IMR-90 (cell line): ENCODE measurements around the gene GSE1. TPM values are rescaled to one million over a fixed set of nuclear protein-coding genes. Genes with fewer than 3 reads are reported as not detected.

Experiments
- ATAC-seq: fragments of 200-7000 bp; cut with Tn5 transposase; 2 replicates; pipeline ENCODE4 v1.9.1; 2020; ENCODE audit warnings: low read depth, mild to moderate bottlenecking, moderate library complexity
- BruUV-seq: library from RNA; stranded (reverse); fragments of 400-500 nt; replicated peaks from 2 replicates; lab custom pipeline; 2021; lab: Mats Ljungman, UMichigan
- CTCF ChIA-PET: fragments of 300-600 bp; formaldehyde crosslinking; extraction: SDS; loops from one replicate; lab custom pipeline; 2021; ENCODE audit warnings: antibody characterized with exemption; lab: Yijun Ruan, JAX
- POLR2A ChIA-PET: fragments of 300-600 bp; sonication (Branson Sonifier 250); formaldehyde crosslinking; loops from one replicate; lab custom pipeline; 2022; ENCODE audit warnings: antibody characterized with exemption; ENCODE audit not compliant: unreplicated experiment; lab: Charles Lee
- DNase-seq: peaks from one replicate; pipeline ENCODE4 v3.0.0; 2013
- H2AFZ ChIP-seq: replicated peaks from 2 replicates; pipeline ENCODE3; 2013; ENCODE audit warnings: low read length, mild to moderate bottlenecking; ENCODE audit not compliant: poor library complexity
- H2AK5ac ChIP-seq: 2 replicates; pipeline ENCODE4 v1.6.1; 2013; ENCODE audit warnings: low read depth, low read length, inconsistent platforms
- H2AK9ac ChIP-seq: replicated peaks from 2 replicates; pipeline ENCODE3; 2013; ENCODE audit warnings: mild to moderate bottlenecking, low read depth, low read length, moderate library complexity; ENCODE audit not compliant: poor library complexity
- H2BK120ac ChIP-seq: 2 replicates; pipeline ENCODE4 v1.6.1; 2013; ENCODE audit warnings: low read depth, low read length, inconsistent platforms
- H2BK15ac ChIP-seq: 3 replicates; pipeline ENCODE4 v1.6.1; 2013; ENCODE audit warnings: low read depth, low read length, inconsistent platforms
- H2BK20ac ChIP-seq: 2 replicates; pipeline ENCODE4 v1.6.1; 2013; ENCODE audit warnings: low read depth, mild to moderate bottlenecking, inconsistent platforms, low read length, moderate library complexity
- H2BK5ac ChIP-seq: 2 replicates; pipeline ENCODE4 v1.6.1; 2013; ENCODE audit warnings: mild to moderate bottlenecking, low read depth, low read length, inconsistent platforms; ENCODE audit not compliant: poor library complexity, severe bottlenecking
- H3K14ac ChIP-seq: replicated peaks from 2 replicates; pipeline ENCODE4 v1.6.1; 2013; ENCODE audit warnings: low read depth, low read length, inconsistent platforms
- H3K18ac ChIP-seq: 2 replicates; pipeline ENCODE4 v1.6.1; 2013; ENCODE audit warnings: low read depth, low read length, control low read depth
- H3K23ac ChIP-seq: 2 replicates; pipeline ENCODE4 v1.6.1; 2013; ENCODE audit warnings: low read depth, low read length, inconsistent platforms
- H3K27ac ChIP-seq: 2 replicates; pipeline ENCODE4 v1.5.1; 2013; ENCODE audit warnings: mild to moderate bottlenecking, control low read depth, low read length; ENCODE audit not compliant: insufficient read depth
- H3K27me3 ChIP-seq: 2 replicates; pipeline ENCODE4 v1.6.1; 2013; ENCODE audit warnings: low read length; ENCODE audit not compliant: control insufficient read depth, insufficient read depth
- H3K36me3 ChIP-seq: 2 replicates; pipeline ENCODE4 v1.6.1; 2013; ENCODE audit warnings: low read length, mixed read lengths; ENCODE audit not compliant: control insufficient read depth, insufficient read depth
- H3K4ac ChIP-seq: 2 replicates; pipeline ENCODE4 v1.6.1; 2013; ENCODE audit warnings: low read depth, low read length, inconsistent platforms
- H3K4me1 ChIP-seq: 2 replicates; pipeline ENCODE4 v1.6.1; 2013; ENCODE audit warnings: low read length, mixed read lengths; ENCODE audit not compliant: control insufficient read depth, insufficient read depth
- H3K4me2 ChIP-seq: 2 replicates; pipeline ENCODE4 v1.6.1; 2013; ENCODE audit warnings: low read depth, mild to moderate bottlenecking, control low read depth, low read length, moderate library complexity
- H3K4me3 ChIP-seq: 2 replicates; pipeline ENCODE4 v1.5.1; 2013; ENCODE audit warnings: low read depth, mild to moderate bottlenecking, control low read depth, low read length, moderate library complexity; ENCODE audit not compliant: insufficient read depth
- H3K56ac ChIP-seq: 2 replicates; pipeline ENCODE4 v1.6.1; 2013; ENCODE audit warnings: low read length, inconsistent platforms; ENCODE audit not compliant: insufficient read depth; ENCODE audit errors: extremely low read depth
- H3K79me1 ChIP-seq, 2 experiments: 2 replicates each; pipeline ENCODE4 v1.6.1; 2013; ENCODE audit warnings: low read length in 2 of 2, inconsistent platforms in 1 of 2, low read depth in 1 of 2
- H3K9ac ChIP-seq: 2 replicates; pipeline ENCODE4 v1.6.1; 2013; ENCODE audit warnings: low read depth, low read length, control low read depth
- H3K9me1 ChIP-seq: 2 replicates; pipeline ENCODE4 v1.6.1; 2013; ENCODE audit warnings: low read length, inconsistent platforms; ENCODE audit not compliant: insufficient read depth
- H3K9me3 ChIP-seq: 2 replicates; pipeline ENCODE4 v1.6.1; 2013; ENCODE audit warnings: low read length; ENCODE audit not compliant: control insufficient read depth, insufficient read depth
- H4K20me1 ChIP-seq: 2 replicates; pipeline ENCODE4 v1.6.1; 2013; ENCODE audit warnings: low read length, inconsistent platforms; ENCODE audit not compliant: insufficient read depth
- H4K5ac ChIP-seq: 2 replicates; pipeline ENCODE4 v1.6.1; 2013; ENCODE audit warnings: mild to moderate bottlenecking, low read depth, low read length, control low read depth
- H4K8ac ChIP-seq, 2 experiments: 2 replicates each; pipeline ENCODE4 v1.6.1; 2013; ENCODE audit warnings: low read depth in 2 of 2, low read length in 2 of 2, control low read depth in 1 of 2, inconsistent platforms in 1 of 2
- H4K91ac ChIP-seq: 2 replicates; pipeline ENCODE4 v1.6.1; 2013; ENCODE audit warnings: low read depth, low read length, inconsistent platforms; ENCODE audit not compliant: insufficient read depth
- BHLHE40 ChIP-seq: fragments of 150-350 bp; IDR thresholded peaks from 2 replicates; pipeline ENCODE4 v1.6.1; 2016; ENCODE audit warnings: mild to moderate bottlenecking, low read depth, low read length
- CEBPB ChIP-seq: IDR thresholded peaks from 2 replicates; pipeline ENCODE4 v1.6.1; 2012; ENCODE audit warnings: low read depth, low read length, improper control_type of control experiment
- CHD1 ChIP-seq: IDR thresholded peaks from 2 replicates; pipeline ENCODE4 v1.6.1; 2012; ENCODE audit warnings: low read depth, low read length, improper control_type of control experiment
- CTCF ChIP-seq: conservative IDR thresholded peaks from 2 replicates; pipeline ENCODE4 v1.5.1; 2012; ENCODE audit warnings: mild to moderate bottlenecking, low read depth, low read length, improper control_type of control experiment
- ELK1 ChIP-seq: fragments of 150-350 bp; IDR thresholded peaks from 2 replicates; pipeline ENCODE4 v1.6.1; 2016; ENCODE audit warnings: low read depth, mild to moderate bottlenecking, low read length, moderate library complexity, borderline replicate concordance
- FOS ChIP-seq: fragments of 150-350 bp; IDR thresholded peaks from 2 replicates; pipeline ENCODE4 v1.6.1; 2016; ENCODE audit warnings: low read depth, low read length
- MAFK ChIP-seq: IDR thresholded peaks from 2 replicates; pipeline ENCODE4 v1.6.1; 2012; ENCODE audit warnings: low read depth, low read length, improper control_type of control experiment
- MXI1 ChIP-seq: IDR thresholded peaks from 2 replicates; pipeline ENCODE4 v1.6.1; 2012; ENCODE audit warnings: low read depth, mild to moderate bottlenecking, low read length, moderate library complexity, borderline replicate concordance
- POLR2A ChIP-seq: IDR thresholded peaks from 2 replicates; pipeline ENCODE4 v1.6.1; 2012; ENCODE audit warnings: mild to moderate bottlenecking, low read depth, low read length
- RAD21 ChIP-seq: IDR thresholded peaks from 2 replicates; pipeline ENCODE4 v1.6.1; 2012; ENCODE audit warnings: low read length, improper control_type of control experiment
- RCOR1 ChIP-seq: IDR thresholded peaks from 2 replicates; pipeline ENCODE4 v1.6.1; 2012; ENCODE audit warnings: mild to moderate bottlenecking, low read length, improper control_type of control experiment; ENCODE audit not compliant: insufficient replicate concordance
- RFX5 ChIP-seq: IDR thresholded peaks from 2 replicates; pipeline ENCODE4 v1.8.0; 2012; ENCODE audit warnings: low read depth, mild to moderate bottlenecking, low read length, moderate library complexity
- SMC3 ChIP-seq: fragments of 150-350 bp; IDR thresholded peaks from 2 replicates; pipeline ENCODE4 v1.6.1; 2016; ENCODE audit warnings: low read depth, mild to moderate bottlenecking, antibody characterized with exemption, low read length, moderate library complexity
- USF2 ChIP-seq: fragments of 150-350 bp; IDR thresholded peaks from 2 replicates; pipeline ENCODE4 v1.6.1; 2017; ENCODE audit warnings: mild to moderate bottlenecking, antibody characterized with exemption, low read length, low read depth
- WGBS, 2 experiments: methylation state at CpG; one replicate each; pipeline versions ENCODE4 v1.1.5 to v1.1.7; 2013; ENCODE audit warnings: missing lambda C conversion rate in 2 of 2; ENCODE audit not compliant: insufficient read length in 1 of 2; ENCODE audit errors: extremely low coverage in 2 of 2; 5-methylcytosine and 5-hydroxymethylcytosine counted together
- dilution Hi-C: fragments of 300-500 bp; cut with HindIII; formaldehyde crosslinking; loops from one replicate; pipeline ENCODE4 v1.14.3; 2018; ENCODE audit warnings: low sequenced_read_pairs; ENCODE audit not compliant: unreplicated experiment
- in situ Hi-C: fragments of 300-500 bp; cut with MboI; formaldehyde crosslinking; loops from 3 replicates; pipeline ENCODE4 v1.14.3; 2019; ENCODE audit warnings: low sequenced_read_pairs, inconsistent platforms, mixed read lengths
- intact Hi-C: fragments of 100-400 bp; cut with micrococcal nuclease; formaldehyde crosslinking; loops from 2 replicates; pipeline ENCODE4 v1.10.0; 2022
- polyA plus RNA-seq, 3 experiments: library from polyadenylated mRNA; depleted of rRNA; stranded (reverse); fragments of >200 nt; gene quantifications; 2 replicates each; pipeline ENCODE4 v1.2.3, GENCODE V29; 2012; ENCODE audit warnings: low replicate concordance in 1 of 3
- total RNA-seq: library from RNA; depleted of rRNA; stranded (reverse); fragments of >200 nt; gene quantifications from 2 replicates; pipeline ENCODE4 v1.2.3, GENCODE V29; 2012

The GSE1 gene
- total and polyA plus RNA-seq, 2 of the 4 experiments (the other 2 are of a cell fraction), result 14.9 to 25.5 TPM

GRCh38 chr16:85576944-85577343 lies 36.2 kb upstream of the GSE1 start:
- no peak overlapping the region for H2BK20ac ChIP-seq
- peaks cover 27% of the 10 kb centered on the region for H3K4me1 ChIP-seq
- in situ Hi-C loops (no loop called here), dilution Hi-C loops (no loop called here), intact Hi-C loops (no loop called here)
- H4K20me1 ChIP-seq, result peaks cover 79% of the 10 kb centered on the region
- H3K4me2 ChIP-seq, result no peak overlapping the region
- H3K4ac ChIP-seq, result no peak overlapping the region
- H2AFZ ChIP-seq, result no peak overlapping the region
- peaks cover 3% of the 10 kb centered on the region; the same call in 1 of the 2 replicates for H3K36me3 ChIP-seq
- ATAC-seq (no peak), DNase-seq (no peak)
- H2BK5ac ChIP-seq, result no peak overlapping the region
- peaks cover 46 to 95% of the 10 kb centered on the region in 2 experiments for H3K79me1 ChIP-seq
- no peak overlapping the region for H3K9ac ChIP-seq
- no peak overlapping the region for H3K56ac ChIP-seq
- no peak overlapping the region for H4K91ac ChIP-seq
- no peak overlapping the region for H3K23ac ChIP-seq
- H2AK5ac ChIP-seq, result no peak overlapping the region
- H3K9me1 ChIP-seq, result peaks cover 18% of the 10 kb centered on the region
- no TSS peak for BruUV-seq
- no peak overlapping the region for H2BK15ac ChIP-seq
- peak overlapping the region; percentile 32 for H2AK9ac ChIP-seq
- H3K9me3 ChIP-seq, result no peaks in the 10 kb centered on the region
- H3K14ac ChIP-seq, result no peak overlapping the region
- TF ChIP-seq RFX5 (no peak), BHLHE40 (no peak), RAD21 (no peak), SMC3 (no peak), CTCF (no peak), CEBPB (no peak), USF2 (no peak), MAFK (no peak), MXI1 (no peak), FOS (no peak), CHD1 (no peak), RCOR1 (no peak), ELK1 (no peak), POLR2A (no peak)
- H4K8ac ChIP-seq, result no peak overlapping the region
- ChIA-PET CTCF (no interaction called here), POLR2A (no interaction called here)
- no peaks in the 10 kb centered on the region for H3K27me3 ChIP-seq
- 88% methylated on average over 2 of the region's 12 CpGs; no CpG with 5 or more reads in 1 of the 2 experiments for WGBS, 2 experiments
- no peak overlapping the region for H3K27ac ChIP-seq
- H4K5ac ChIP-seq, result no peak overlapping the region
- H3K18ac ChIP-seq, result no peak overlapping the region
- H3K4me3 ChIP-seq, result no peak overlapping the region
- H2BK120ac ChIP-seq, result no peak overlapping the region
